ENCODE results near the gene PPFIBP1.

DNA sequence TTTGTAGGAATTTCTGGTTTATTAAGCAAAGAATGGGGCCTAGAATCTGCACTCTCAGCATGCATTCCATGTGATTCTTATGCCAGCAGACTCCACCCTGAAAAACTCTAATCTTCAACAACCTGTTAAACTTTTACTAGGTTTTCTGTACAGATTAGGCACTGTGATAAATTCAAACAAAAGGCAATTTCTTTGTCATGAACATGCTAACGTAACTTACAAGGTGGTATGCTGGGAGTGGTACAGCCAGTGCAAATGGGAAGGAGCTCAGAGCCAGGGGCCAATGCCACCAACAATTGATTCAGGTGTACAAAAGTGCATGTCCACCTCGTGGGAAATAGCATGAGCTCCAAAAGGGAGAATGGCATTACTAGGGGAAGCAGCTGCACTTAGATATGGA is 83.0 kb downstream of the PPFIBP1 start:
- no peak for TF ChIP-seq POLR2A (IDR thresholded peaks at IDR 0.05)
- TF ChIP-seq, protein P1, sequence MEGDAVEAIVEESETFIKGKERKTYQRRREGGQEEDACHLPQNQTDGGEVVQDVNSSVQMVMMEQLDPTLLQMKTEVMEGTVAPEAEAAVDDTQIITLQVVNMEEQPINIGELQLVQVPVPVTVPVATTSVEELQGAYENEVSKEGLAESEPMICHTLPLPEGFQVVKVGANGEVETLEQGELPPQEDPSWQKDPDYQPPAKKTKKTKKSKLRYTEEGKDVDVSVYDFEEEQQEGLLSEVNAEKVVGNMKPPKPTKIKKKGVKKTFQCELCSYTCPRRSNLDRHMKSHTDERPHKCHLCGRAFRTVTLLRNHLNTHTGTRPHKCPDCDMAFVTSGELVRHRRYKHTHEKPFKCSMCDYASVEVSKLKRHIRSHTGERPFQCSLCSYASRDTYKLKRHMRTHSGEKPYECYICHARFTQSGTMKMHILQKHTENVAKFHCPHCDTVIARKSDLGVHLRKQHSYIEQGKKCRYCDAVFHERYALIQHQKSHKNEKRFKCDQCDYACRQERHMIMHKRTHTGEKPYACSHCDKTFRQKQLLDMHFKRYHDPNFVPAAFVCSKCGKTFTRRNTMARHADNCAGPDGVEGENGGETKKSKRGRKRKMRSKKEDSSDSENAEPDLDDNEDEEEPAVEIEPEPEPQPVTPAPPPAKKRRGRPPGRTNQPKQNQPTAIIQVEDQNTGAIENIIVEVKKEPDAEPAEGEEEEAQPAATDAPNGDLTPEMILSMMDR (IDR thresholded peaks at IDR 0.05): no peak
